Measurements from ENCODE around the gene NAT16. TPM values are rescaled to one million over a fixed set of nuclear protein-coding genes. Genes with fewer than 3 reads are reported as not detected.

Gene NAT16
- total and polyA plus RNA-seq, 2 of the 8 experiments (the other 6 are each of a cell fraction or from before 2014, with no cell fraction given), result 0.26 to 0.84 TPM

DNA sequence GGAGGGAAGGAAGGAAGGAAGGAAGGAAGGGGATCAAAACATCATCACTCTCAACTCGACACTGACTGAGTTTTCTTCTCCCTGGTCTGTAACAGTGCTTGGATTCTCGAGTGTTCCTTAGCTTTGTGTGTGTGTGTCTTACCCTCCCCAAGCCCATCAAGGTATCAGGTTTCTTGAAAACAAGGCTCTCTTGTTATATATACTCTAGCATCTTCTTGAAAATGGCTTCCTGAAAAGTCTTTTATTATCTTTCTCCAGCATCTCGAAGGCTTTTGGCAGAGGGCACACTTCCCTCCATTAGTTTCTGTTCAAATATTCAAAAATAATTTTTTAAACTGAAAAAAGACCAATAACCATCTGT, 39.8 kb downstream of the NAT16 start:
- 76% methylated on average over 3 of the region's 3 CpGs; no CpG with 5 or more reads in 1 of the 2 experiments for WGBS, 2 experiments (ENCODE audit: extremely low coverage in 1 of 2, insufficient coverage in 1 of 2, insufficient read length in 1 of 2, insufficient replicate concordance in 2 of 2, low coverage in 1 of 2, low lambda C conversion rate in 2 of 2, missing lambda C conversion rate in 1 of 2)
- H3K79me2 ChIP-seq (ENCODE audit: control insufficient read depth in 1 of 2, insufficient read depth in 2 of 2, low read length in 2 of 2), result no peaks in the 10 kb centered on the region
- H3K23me2 ChIP-seq (ENCODE audit: low read depth, low read length), result no peaks in the 10 kb centered on the region; the same call in 1 of the 2 replicates
- H3K36me3 ChIP-seq (ENCODE audit: control insufficient read depth in 2 of 4, insufficient read depth in 4 of 4, low read length in 3 of 4), result no peaks in the 10 kb centered on the region
- H2BK15ac ChIP-seq (ENCODE audit: low read length), result no peak overlapping the region
- ChIA-PET CTCF (ENCODE audit: partially characterized antibody) (interaction anchor here (0.7 to 9.7 kb wide), 12 partner anchors 10 to 576 kb away, joined by 3 to 168 read pairs (median 6); partner anchors contain the start of genes MOGAT3 and SERPINE1), POLR2A (ENCODE audit: partially characterized antibody) (interaction anchor here (1.0 to 1.1 kb wide), 2 partner anchors 15 to 136 kb away, joined by 3 read pairs; no protein-coding TSS in a partner anchor)
- H2AK5ac ChIP-seq (ENCODE audit: low read depth, low read length), result no peak overlapping the region
- H3K9ac ChIP-seq (replicated peaks in 1 of 4; ENCODE audit: extremely low read depth in 1 of 4, low read depth in 3 of 4, low read length in 3 of 4), result no peak overlapping the region
- no peak overlapping the region for H4K8ac ChIP-seq (ENCODE audit: extremely low read depth, insufficient read depth, low read length)
- no peak for FAIRE-seq
- H2BK5ac ChIP-seq (ENCODE audit: low read depth, low read length), result no peak overlapping the region
- no peak overlapping the region for H3K4me3 ChIP-seq (ENCODE audit: extremely low read depth in 1 of 4, insufficient read depth in 2 of 4, low read depth in 3 of 4, low read length in 4 of 4)
- H3K4me1 ChIP-seq (replicated peaks in 1 of 4; ENCODE audit: control insufficient read depth in 3 of 4, insufficient read depth in 4 of 4, low read length in 3 of 4), result peaks cover 0 to 3% (median 0%) of the 10 kb centered on the region in 4 experiments; a peak in 1 of 7 replicates
- no peaks in the 10 kb centered on the region for H3K79me1 ChIP-seq (ENCODE audit: low read depth, low read length)
- no peak overlapping the region for H2AFZ ChIP-seq (ENCODE audit: low read length)
- no peak for DNase-seq (ENCODE audit: low read depth in 1 of 2, low spot score in 2 of 2)
- no peaks in the 10 kb centered on the region for H4K20me1 ChIP-seq (replicated peaks in 1 of 2; ENCODE audit: control insufficient read depth in 1 of 2, insufficient read depth in 2 of 2, low read length in 2 of 2)
- H3K4me2 ChIP-seq (ENCODE audit: insufficient read depth in 1 of 2, low read depth in 2 of 2, low read length in 2 of 2), result no peak overlapping the region
- H3K9me3 ChIP-seq (ENCODE audit: insufficient read depth in 2 of 2, low read depth in 1 of 2, low read length in 1 of 2), result no peaks in the 10 kb centered on the region
- H3K56ac ChIP-seq (replicated peaks; ENCODE audit: insufficient read length, low read depth, low read length), result no peak overlapping the region
- no peak overlapping the region for H2BK12ac ChIP-seq (ENCODE audit: low read depth, low read length)
- H3K27me3 ChIP-seq (replicated peaks in 1 of 4; ENCODE audit: control insufficient read depth in 3 of 4, extremely low read depth in 1 of 4, insufficient read depth in 3 of 4, low read length in 3 of 4), result no peaks in the 10 kb centered on the region; a peak in 1 of 7 replicates
- H3K4ac ChIP-seq (replicated peaks; ENCODE audit: insufficient read length, low read depth, low read length), result no peak overlapping the region
- TF ChIP-seq SIRT6 (IDR thresholded peaks at IDR 0.05; ENCODE audit: low read length), result no peak
- TF ChIP-seq RAD21 (IDR thresholded peaks at IDR 0.05 in 1 of 2, conservative IDR thresholded peaks at IDR 0.05 in 1 of 2; ENCODE audit: low read depth in 2 of 2, low read length in 2 of 2), result no peak
- no peak for TF ChIP-seq TCF12 (IDR thresholded peaks at IDR 0.05; ENCODE audit: low read depth, low read length)
- no peak for TF ChIP-seq TBP (IDR thresholded peaks at IDR 0.05; ENCODE audit: low read depth, low read length)
- TF ChIP-seq, protein P1, sequence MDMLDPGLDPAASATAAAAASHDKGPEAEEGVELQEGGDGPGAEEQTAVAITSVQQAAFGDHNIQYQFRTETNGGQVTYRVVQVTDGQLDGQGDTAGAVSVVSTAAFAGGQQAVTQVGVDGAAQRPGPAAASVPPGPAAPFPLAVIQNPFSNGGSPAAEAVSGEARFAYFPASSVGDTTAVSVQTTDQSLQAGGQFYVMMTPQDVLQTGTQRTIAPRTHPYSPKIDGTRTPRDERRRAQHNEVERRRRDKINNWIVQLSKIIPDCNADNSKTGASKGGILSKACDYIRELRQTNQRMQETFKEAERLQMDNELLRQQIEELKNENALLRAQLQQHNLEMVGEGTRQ (IDR thresholded peaks at IDR 0.05; ENCODE audit: low read length), result no peak
- TF ChIP-seq TAF1 (IDR thresholded peaks at IDR 0.05; ENCODE audit: low read depth, low read length), result no peak
- no peak overlapping the region for H2BK120ac ChIP-seq (replicated peaks; ENCODE audit: low read depth, low read length)
- no peak overlapping the region for H3K14ac ChIP-seq (ENCODE audit: insufficient read length)
- H3K27ac ChIP-seq (ENCODE audit: low read depth, low read length), result no peak overlapping the region
- no peak overlapping the region for H3K23ac ChIP-seq (ENCODE audit: insufficient read length)
- H2BK20ac ChIP-seq (ENCODE audit: low read length), result 0 out of 2 replicates have a peak overlapping the region, but pooled peaks have one; percentile 55
- no peak overlapping the region for H4K5ac ChIP-seq (ENCODE audit: insufficient read length, low read depth, low read length)
- H4K91ac ChIP-seq (replicated peaks; ENCODE audit: insufficient read length, low read length), result no peak overlapping the region
- no peak overlapping the region; the same call in 1 of the 2 replicates for H3K18ac ChIP-seq (ENCODE audit: extremely low read depth, low read length)

All from H1 (cell line).